ENCODE measurements around the gene GZF1.

Gene GZF1

GRCh38 chr20:23361476-23362391 is at the start of gene GZF1:
TSS of gene GZF1 (plus strand) at chr20:23362182. CDS start at chr20:23364384, 2,202 bp downstream.
- DNase-seq: peak; percentile 96 to 100 (median 97)
- intact Hi-C loops (cut with DNase I): loop anchor here (1.0 kb wide), 1 partner anchor 60 kb away; the partner anchor contains the start of gene NAPB

DNA sequence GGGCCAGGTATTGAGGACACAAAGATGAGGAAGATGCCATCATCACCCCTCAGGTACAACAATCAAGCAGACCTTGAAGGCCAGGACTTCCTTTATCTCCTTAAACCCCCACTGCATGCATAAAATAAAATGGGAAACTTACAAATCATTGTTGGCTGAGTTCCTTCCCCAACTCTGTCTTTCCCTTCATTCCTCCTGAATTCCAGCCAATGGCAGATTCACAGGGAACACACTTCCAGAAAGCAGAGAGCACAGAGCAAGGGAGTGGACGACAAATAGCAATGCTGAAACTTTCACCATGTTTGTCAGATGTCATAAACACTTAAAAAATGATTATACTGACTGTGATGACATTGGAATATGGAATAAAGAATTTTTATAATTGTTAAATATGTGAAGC is 48.7 kb upstream of the GZF1 start:
- intact Hi-C loops (cut with DNase I): no loop called here
- no peak for DNase-seq

DNA sequence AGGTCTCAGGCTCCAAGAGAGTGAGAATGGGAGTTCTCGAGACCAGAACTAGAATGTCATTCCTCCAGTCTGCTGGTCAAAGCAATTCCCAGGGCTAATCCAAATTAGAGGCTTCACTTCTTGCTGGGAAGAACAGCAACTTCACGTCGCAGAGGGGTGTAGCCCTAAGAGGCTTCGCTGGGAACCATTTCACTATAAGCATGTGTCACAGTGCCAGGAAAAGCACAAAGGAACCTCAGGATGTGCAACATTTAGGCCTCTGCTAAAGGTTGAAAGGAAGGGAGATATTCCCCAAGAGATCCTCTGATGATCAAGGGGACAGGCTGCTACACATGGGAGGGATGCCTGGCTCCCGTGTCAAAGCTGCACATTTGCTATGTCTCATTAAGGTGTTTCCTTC is 47.3 kb upstream of the GZF1 start:
- intact Hi-C loops (cut with DNase I): no loop called here
- no peak for DNase-seq

GRCh38 chr20:23315099-23315498 is 46.9 kb upstream of the GZF1 start:
- peak in 1 of 10 donors; percentile 12 for DNase-seq
- intact Hi-C loops (cut with DNase I): no loop called here

- DNase-seq: no peak
- intact Hi-C loops (cut with DNase I): no loop called here
These were observed 45.4 kb upstream of the GZF1 start for GRCh38 chr20:23316626-23317025.

DNA sequence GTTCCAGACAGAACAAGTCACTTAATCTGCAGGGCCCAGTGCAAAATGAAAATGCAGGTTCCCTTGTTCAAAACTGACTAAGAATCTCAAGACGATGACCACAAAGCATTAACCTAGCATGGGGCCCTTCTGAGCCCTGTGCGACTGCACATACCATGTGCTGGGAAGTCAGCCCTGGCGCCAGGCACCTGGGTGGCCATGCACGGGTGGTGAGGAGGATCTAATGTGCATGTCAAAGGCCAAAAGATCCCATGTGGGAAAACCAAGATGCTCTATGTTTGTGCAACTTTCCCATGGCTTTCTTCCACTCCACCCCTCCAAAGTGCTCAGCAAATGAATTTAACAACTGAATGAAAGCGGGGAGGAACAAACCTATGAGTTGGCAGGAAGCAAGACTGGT is 44.9 kb upstream of the GZF1 start:
- peak in 1 of 10 donors; percentile 59 for DNase-seq
- intact Hi-C loops (cut with DNase I): no loop called here

- peak in 1 of 10 donors; percentile 14 for DNase-seq
- intact Hi-C loops (cut with DNase I): no loop called here
These were observed 43.6 kb upstream of the GZF1 start for GRCh38 chr20:23318347-23318746.

DNA sequence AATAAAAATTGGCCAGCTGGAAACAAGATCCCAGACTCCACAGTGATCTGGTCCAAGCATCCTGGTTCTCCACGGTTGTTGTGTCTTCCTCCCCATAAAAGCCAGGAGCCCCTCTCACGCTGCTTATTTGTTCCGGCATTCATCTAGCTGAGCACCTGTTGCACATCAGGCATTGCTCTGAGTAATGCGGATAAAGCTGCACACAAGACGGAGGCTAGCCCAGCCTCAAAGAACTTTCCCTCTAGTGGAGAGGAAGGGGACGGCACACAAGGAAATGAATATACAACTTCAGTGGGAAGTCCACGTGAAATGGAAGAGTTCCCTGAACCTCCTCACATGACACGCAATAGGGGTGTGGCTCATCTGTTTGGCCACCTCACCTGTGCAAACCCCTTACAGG is 41.7 kb upstream of the GZF1 start:
- DNase-seq: peak in 1 of 10 donors; percentile 43
- intact Hi-C loops (cut with DNase I): no loop called here

- intact Hi-C loops (cut with DNase I): no loop called here
- DNase-seq: no peak
These were observed 36.9 kb upstream of the GZF1 start for GRCh38 chr20:23325107-23325506.

DNA sequence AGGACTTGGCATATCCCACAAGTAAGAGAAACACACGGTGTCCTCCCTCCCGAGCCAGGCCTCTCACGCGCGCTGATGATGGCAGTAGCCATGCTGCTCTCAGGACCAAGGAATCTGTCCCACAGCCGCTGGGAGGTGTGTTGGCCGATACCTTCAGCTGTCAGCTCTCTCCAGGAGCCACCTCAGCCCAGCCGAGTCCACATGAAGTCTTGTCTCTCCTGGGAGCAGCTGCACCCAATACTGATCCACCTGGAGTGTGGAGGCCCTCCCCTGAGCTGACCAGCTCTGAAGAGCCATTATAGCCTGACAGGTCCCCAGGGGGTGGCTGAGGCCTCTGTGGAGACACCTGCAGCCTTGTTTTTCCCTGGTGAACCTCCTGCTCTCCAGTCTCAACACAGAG is 35.2 kb upstream of the GZF1 start:
- intact Hi-C loops (cut with DNase I): no loop called here
- DNase-seq: peak in 1 of 10 donors; percentile 73

DNA sequence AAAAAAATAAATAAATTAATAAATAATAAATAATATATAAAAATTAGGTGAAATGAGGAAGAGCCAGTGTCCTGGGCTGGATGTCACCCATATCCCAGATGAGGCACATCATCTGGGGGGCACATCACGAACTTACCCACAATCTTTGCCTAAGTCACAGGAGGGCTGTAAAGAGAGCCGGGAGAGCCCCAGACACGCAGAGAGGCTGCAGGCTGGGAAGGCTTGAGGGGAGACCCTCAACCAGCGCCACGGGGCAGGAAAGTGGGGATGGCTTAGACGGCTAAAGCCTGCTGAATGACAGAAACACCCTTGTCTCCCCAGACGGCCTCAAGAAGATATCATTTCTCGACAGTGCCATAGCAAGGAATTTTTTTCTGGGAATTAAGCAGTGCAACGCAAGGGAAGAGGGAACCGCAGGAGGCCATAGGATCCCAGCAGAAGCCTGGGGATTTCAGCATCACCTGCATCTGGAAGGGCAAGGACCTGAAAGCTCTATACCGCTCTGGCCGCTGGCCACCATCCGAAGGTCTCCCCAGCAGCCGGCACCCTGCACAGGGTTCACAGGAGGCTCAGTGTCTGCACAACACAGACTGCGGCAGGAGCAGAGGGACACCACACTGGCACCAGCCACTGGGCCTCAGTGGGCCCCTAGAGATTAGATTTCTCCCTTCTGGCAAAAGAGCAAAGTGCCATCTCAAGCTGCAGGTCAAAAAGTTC is 34.2 kb upstream of the GZF1 start:
- intact Hi-C loops (cut with DNase I): no loop called here
- peak in 1 of 10 donors; percentile 54 for DNase-seq

DNA sequence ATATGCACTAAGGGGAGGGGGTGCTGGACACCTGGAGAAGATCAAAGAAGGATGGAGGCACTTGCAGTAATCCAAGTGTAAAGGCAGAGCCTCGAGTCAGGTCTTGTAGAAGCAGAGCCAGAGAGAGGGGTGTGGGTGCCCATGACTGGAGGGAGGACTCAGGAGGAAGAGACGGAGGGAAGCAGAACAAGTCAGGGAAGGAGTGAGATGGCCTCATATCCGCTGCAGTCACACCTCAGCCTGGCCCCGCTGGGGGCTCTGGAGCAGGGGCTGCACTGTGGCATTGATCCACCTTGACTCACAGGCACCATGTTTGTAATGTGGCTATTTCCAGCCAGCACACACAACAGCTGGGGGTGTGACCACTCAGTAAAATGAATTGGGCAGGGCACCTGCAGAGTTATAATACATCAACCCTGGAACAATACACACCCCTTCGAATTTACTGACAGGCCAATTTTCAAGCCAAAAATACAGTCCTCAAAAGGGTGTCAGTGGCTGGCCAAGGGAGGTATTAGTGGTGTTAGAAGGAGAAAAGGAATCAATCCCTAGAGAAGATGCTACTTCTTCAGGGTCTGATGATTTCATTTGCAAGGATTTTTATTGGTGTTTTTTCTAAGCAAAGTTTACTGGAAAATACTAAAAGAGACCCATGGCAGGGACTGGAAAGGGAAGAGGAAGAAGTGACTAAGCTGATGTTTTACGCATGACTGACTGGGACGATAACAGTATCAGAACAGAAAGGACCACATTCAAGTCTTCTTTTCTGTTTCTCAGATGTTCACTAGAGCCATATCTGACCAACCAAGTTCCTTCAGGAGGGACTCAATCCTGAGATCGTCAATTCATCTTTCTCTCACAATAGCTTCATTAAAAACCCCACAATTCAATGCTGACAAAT is 30.3 kb upstream of the GZF1 start:
- DNase-seq: peak in 1 of 10 donors; percentile 67
- intact Hi-C loops (cut with DNase I): no loop called here

- intact Hi-C loops (cut with DNase I): no loop called here
These were observed 29.5 kb upstream of the GZF1 start for GRCh38 chr20:23332467-23332866.

DNA sequence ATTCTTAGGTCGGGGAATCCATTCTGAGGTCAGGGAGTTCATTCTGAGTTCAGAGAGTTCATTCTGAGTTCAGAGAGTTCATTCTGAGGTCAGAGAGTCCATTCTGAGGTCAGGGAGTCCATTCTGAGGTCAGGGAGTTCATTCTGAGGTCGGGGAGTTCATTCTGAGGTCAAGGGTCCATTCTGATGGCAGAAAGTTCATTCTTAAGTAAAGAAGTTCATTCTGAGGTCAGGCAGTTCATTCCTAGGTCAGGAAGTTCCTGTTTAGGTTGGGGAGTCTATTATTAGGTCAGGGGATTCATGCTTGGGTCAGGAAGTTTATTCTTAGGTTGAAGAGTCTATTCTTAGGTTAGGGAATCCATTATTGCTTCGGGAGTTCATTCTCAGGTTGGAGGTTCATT is 27.9 kb upstream of the GZF1 start:
- intact Hi-C loops (cut with DNase I): no loop called here
- DNase-seq: no peak

More at GRCh38 chr20:23332467-23332866, 29.5 kb upstream of the GZF1 start:
- peak in 1 of 10 donors; percentile 19 for DNase-seq

DNA sequence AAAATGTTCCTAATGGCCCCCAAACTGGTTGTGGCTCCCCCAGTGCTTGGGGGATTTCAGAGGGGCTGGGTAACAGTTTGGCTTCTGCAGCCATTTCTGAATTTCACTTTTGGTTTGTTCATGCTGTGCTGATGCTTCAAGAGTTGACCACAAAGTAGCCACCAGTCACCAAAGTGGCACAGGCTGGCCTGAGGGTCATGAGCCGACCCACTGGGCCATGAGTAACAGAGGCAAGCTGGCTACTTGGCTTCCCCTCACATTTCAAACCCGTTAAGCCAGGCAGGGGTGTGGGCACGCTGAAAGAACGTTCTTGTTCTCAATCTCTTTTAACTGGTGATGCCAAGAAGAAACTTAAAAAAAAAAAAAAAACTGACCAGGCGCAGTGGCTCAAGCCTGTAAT is 26.5 kb upstream of the GZF1 start:
- DNase-seq: peak in 1 of 10 donors; percentile 41

DNA sequence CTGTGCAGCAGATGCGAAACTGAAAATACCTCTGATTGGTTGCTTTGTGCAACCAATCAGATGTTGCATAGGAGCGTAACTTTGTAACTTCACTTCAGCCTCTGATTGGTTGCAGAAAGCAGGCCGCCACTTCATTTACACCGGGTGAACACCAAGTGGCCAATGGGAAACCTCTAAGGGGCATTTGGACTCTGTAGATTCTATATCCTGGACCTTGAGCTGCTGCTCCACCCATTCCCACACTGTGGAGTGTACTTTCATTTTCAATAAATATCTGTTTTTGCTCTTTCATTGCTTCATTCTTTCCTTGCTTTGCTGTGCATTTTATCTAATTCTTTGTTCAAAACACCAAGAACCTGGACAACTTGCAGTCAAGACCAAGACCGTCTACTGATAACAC is 25.5 kb upstream of the GZF1 start:
- intact Hi-C loops (cut with DNase I): no loop called here

More for the DNA sequence above, 26.5 kb upstream of the GZF1 start:
- intact Hi-C loops (cut with DNase I): no loop called here

GRCh38 chr20:23337312-23337711 is 24.7 kb upstream of the GZF1 start:
- intact Hi-C loops (cut with DNase I): no loop called here
- peak in 1 of 10 donors; percentile 38 for DNase-seq

More for the DNA sequence above, 25.5 kb upstream of the GZF1 start:
- no peak for DNase-seq

GRCh38 chr20:23339986-23340385 is 22.0 kb upstream of the GZF1 start:
- intact Hi-C loops (cut with DNase I): loop anchor here (1.0 to 10.0 kb wide), 2 partner anchors 285 to 650 kb away; no protein-coding TSS in a partner anchor
- peak in 1 of 10 donors; percentile 70 for DNase-seq

DNA sequence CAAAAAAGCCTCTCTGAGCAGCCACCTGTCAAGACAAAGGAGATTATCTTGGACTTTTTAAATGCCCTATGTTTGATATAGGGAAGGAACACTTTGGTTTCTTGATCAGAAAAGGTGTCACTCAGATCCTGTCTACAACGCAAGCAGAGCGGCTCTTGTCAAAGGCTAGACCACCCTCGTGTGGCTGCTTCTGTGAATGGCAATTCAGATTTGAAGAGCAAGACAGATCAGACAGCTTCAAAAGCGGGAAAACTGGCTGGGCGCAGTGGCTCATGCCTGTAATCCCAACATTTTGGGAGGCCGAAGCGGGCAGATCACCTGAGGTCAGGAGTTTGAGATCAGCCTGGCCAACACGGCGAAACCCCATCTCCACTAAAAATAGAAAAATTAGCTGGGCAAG is 21.5 kb upstream of the GZF1 start:
- intact Hi-C loops (cut with DNase I): loop anchor here (1.0 to 10.0 kb wide), 2 partner anchors 286 to 650 kb away; no protein-coding TSS in a partner anchor

GRCh38 chr20:23341073-23341472 is 20.9 kb upstream of the GZF1 start:
- no peak for DNase-seq
- intact Hi-C loops (cut with DNase I): loop anchor here (10.0 kb wide), 1 partner anchor 286 kb away; no protein-coding TSS in a partner anchor

More for the DNA sequence above, 21.5 kb upstream of the GZF1 start:
- DNase-seq: peak; percentile 33 to 94 (median 75)
